HG02884 (cell line): Measurements from ENCODE around the gene OMP.

Experiments used
- ATAC-seq: cut with Tn5 transposase; IDR thresholded peaks from one replicate; pipeline ENCODE4 v1.9.1; 2021; ENCODE audit warnings: mild to moderate bottlenecking, moderate library complexity; ENCODE audit not compliant: unreplicated experiment

OMP gene

DNA sequence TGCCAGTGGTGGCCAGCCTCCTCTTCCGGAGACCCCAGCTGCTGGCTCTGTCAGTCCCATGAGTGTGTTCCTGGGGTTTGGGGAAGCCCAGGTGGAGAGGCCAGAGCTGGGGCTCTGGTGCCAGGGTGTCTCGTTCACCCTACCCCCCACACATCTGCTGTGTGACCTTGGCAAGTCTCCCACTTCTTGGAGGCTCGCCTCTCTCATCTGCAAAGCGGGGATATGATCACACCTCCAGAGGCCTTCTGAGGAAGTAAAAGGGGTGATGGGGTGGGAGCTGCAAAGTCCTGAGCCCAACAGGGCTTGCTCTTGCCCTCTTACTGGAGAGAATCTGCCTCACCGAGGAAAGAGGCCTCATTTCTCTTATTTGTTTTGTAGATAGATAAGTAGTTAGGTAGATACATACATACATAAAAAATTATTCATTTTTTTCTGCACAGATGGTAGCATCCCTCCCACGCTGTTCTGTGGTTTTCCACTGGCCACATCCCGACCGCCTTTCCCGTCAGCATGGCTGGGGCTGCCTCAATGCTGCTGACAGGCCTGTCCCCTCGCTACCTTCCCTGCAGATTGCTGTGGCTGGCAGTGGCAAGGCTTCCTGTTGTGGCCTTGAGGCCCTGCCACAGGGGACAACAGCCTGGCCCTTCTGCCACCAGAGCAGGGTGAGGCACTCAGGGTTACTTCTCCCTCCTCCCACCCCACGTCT lies 49.3 kb downstream of the OMP start:
- no peak for ATAC-seq

DNA sequence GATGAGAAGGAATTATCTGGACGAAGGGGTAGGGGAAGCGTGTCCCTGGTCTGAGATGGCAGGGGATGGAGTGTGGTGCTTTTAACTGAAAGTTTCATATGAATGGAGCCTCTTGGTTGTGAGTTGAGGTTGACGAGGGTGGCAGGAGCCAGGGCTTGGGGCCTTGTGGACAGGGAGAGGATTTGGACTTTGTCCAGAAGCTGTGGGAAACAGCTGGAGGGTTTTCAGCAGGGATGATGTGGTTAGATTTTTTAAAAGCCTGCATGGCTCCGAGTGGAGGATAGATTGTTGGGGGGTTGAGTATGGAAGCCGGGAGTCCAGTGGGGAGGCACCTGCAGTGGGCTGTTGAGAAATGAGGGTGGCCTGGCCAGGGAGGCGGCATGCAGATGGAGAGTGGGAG lies 50.2 kb downstream of the OMP start:
- no peak for ATAC-seq
